HG03095 (cell line): ENCODE data around the gene PLEKHO2.

ENCODE experiments used
- ATAC-seq: cut with Tn5 transposase; IDR thresholded peaks from one replicate; pipeline ENCODE4 v1.9.1; 2021; ENCODE audit warnings: moderate library complexity; ENCODE audit not compliant: unreplicated experiment

PLEKHO2 gene

GRCh38 chr15:64855205-64855975 is 13.7 kb downstream of the PLEKHO2 start:
- no peak for ATAC-seq

- ATAC-seq = no peak
These were observed 14.9 kb downstream of the PLEKHO2 start for GRCh38 chr15:64856429-64857145.

- no peak for ATAC-seq
These were observed 15.7 kb downstream of the PLEKHO2 start for GRCh38 chr15:64857421-64857820.

- ATAC-seq = no peak
These were observed 16.4 kb downstream of the PLEKHO2 start for GRCh38 chr15:64858021-64858575.

- no peak for ATAC-seq
These were observed 17.5 kb downstream of the PLEKHO2 start for GRCh38 chr15:64859226-64859625.

DNA sequence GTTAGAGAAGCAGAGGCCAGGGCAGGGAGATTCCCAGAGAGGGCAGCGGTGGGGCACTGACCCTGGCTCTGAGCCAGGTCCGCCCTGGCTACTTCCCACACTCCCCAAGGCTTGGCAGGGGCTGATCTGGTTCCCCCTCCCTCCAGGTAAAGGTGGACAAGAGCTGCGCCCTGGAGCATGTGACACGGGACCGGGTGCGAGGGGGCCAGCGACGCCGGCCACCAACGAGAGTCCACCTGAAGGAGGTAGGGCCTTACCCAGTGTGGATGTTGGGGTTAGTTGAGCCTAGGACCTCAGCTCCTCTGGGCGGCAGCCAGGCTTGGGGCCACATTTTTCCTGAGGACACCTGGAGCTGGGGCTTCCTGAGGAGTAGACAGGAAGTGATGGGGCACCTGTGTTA is 19.6 kb downstream of the PLEKHO2 start:
- no peak for ATAC-seq

DNA sequence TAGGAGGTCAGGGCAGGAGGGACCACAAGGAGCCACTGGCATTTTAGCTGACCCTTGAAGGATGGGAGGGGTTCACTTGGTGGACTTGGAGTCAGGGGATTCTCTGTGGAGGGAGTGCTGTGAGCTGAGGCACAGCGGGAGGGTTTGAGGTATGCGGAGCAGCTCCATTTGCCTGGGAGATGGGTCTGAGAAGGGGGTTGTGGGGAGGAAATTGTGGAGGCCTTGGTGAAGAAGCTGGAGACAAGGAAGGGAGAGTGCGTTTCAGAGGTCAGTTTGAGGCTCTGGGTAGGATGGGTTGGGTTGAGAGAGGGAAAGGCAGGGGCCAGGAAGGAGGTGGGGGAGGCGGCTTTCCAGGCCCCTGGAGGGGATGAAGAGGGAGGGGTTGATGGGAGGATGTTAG is 20.2 kb downstream of the PLEKHO2 start:
- no peak for ATAC-seq

DNA sequence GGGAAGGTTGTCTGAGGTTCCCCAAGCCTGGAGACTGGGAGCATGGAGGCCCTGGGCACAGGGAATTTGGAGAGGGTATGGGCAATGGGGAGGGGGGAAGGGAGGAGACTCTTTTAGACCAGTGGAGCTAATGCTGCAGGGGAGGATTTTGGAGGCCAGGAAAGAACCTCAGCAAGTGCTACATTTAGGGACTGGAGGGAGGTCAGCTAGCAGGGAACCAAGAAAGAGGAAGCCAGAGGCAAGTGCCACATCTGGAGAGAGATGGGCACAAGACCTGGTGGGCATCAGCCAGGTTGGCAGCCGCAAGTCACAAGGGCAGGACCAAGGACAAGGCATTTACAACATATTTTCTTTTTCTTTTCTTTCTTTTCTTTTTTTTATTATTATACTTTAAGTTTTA is 20.7 kb downstream of the PLEKHO2 start:
- ATAC-seq = no peak

- ATAC-seq = no peak
These were observed 22.4 kb downstream of the PLEKHO2 start for GRCh38 chr15:64864068-64864467.

DNA sequence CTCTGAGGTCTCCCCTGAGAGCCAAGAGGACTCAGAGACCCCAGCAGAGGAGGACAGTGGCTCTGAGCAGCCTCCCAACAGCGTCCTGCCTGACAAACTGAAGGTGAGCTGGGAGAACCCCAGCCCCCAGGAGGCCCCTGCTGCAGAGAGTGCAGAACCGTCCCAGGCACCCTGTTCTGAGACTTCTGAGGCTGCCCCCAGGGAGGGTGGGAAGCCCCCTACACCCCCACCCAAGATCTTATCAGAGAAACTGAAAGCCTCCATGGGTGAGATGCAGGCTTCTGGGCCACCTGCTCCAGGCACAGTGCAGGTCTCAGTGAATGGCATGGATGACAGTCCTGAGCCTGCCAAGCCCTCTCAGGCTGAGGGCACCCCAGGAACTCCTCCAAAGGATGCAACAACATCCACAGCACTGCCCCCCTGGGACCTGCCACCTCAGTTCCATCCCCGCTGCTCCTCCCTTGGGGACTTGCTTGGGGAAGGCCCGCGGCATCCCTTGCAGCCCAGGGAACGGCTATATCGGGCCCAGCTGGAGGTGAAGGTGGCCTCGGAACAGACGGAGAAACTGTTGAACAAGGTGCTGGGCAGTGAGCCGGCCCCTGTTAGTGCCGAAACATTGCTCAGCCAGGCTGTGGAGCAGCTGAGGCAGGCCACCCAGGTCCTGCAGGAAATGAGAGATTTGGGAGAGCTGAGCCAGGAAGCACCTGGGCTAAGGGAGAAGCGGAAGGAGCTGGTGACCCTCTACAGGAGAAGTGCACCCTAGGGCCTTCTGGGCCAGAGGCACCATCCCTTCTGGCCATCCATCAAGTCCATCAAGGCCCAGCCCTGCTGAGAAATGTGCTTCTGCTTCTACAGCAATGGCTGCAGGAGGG is 23.6 kb downstream of the PLEKHO2 start:
- ATAC-seq = peak; percentile 55

GRCh38 chr15:64865998-64866520 is 24.3 kb downstream of the PLEKHO2 start:
- no peak for ATAC-seq

GRCh38 chr15:64869501-64869900 is 27.8 kb downstream of the PLEKHO2 start:
- ATAC-seq = no peak

- no peak for ATAC-seq
These were observed 28.6 kb downstream of the PLEKHO2 start for GRCh38 chr15:64870353-64870752.

DNA sequence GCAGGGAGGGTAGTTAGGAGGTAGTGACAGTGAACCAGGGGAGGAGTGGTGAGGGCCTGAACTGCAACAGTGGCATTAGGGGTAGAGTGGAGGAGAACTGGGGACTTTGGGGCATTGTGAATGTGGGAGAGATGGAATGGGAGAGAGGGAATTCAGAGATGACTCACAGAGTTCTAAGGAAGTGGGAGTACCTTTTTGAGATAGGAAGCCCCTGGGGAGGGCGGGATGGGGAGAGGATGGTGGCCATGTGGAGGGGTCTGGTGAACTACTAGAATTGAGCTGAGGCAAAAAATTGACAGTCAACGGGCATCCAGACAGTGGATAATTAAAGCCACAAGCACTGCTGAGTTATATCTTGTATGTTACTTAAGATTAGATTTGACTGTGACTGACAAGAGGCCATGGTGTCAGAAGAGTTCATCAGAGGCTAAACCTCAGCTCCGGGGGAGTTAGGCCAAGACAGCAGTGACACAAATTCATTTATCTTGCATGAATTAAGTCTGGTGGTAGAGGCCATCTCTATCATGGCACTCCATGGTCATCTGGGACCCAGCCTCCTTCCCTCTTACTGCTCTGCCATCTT is 34.0 kb downstream of the PLEKHO2 start:
- ATAC-seq = no peak

DNA sequence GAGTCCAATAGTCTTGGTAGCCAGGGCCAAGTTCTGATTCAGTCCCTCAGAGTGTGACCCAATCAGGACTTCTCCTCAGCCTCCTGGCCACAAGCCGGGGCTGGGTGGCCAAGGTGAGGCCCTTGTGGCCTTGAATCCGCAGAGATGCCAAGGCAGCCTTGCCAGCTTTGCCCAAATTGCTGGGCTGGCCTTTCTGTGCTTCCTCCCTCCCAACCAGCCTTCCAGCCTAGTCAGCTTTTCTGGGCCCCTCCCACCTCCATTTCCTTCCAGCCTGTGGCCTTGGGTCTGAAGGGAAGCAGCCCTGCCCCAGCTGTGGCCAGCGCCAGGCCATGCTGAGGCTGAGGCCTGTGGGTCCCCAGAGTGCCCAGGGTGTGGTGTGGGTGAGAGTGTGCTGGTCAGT is 35.7 kb downstream of the PLEKHO2 start:
- no peak for ATAC-seq

DNA sequence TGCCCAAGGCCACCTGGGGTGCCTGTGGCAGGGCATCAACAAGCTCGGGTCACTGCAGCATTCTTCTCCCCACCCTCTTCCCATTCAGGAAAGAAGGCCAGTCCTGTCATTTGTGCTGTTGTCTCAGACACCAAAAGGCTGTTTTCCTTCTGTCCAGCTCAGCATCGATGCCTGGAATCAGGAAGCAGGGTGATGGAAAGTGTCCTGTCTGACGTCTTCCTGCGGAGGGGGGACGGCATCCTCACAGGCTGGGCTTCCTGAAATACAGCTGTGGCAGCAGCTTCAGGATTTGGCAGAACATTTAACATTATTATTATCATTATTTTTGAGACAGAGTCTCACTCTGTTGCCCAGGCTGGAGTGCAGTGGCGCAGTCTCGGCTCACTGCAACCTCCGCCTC is 37.0 kb downstream of the PLEKHO2 start:
- no peak for ATAC-seq

- ATAC-seq = peak; percentile 41
These were observed 41.4 kb downstream of the PLEKHO2 start for GRCh38 chr15:64883100-64883581.

- ATAC-seq = no peak
These were observed 42.3 kb downstream of the PLEKHO2 start for GRCh38 chr15:64883997-64884511.

DNA sequence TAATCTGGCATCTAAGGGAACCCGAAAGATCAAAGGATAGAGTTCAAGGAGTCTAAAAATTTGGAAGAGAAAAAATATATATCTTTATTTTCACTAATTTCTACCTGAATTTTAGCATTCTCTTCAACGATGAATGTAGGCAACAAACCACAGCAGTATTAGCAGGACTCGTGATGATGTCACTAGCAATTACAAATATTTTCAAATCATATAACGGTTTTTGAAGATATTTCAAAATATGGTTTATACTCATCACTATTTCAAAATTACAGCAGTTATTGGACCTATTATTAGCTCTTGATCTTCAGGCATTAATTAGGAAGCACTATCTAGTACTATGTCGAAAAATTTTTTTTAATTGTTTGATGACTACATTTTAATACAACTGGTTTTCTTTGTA is 43.0 kb downstream of the PLEKHO2 start:
- ATAC-seq = no peak

DNA sequence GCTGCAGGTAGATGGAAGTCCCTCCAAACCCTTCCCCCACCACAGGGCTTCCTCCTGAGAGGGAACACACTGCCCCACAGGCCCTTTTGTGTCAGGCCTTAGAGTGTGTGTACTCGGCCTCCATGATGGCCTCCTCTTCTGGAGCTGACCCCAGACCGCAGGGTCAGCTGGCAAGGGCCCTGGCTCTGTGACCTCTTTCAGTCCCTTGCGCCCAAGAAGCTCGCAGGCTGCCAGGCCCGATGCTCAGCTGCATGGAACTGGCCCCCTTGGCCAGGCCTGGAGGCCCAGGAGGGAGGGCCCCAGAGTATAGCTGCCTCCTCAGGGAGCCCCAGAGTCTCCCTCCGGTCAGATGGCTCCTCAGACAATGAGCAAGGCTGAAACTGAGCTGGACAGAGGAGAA is 46.6 kb downstream of the PLEKHO2 start:
- ATAC-seq = no peak
